ENCODE measurements around the gene TXLNG. TPM values are rescaled to one million over a fixed set of nuclear protein-coding genes. Genes with fewer than 3 reads are reported as not detected.

The TXLNG gene
- total RNA-seq, 1 experiment from 2014 or later, result 17.4 TPM

DNA sequence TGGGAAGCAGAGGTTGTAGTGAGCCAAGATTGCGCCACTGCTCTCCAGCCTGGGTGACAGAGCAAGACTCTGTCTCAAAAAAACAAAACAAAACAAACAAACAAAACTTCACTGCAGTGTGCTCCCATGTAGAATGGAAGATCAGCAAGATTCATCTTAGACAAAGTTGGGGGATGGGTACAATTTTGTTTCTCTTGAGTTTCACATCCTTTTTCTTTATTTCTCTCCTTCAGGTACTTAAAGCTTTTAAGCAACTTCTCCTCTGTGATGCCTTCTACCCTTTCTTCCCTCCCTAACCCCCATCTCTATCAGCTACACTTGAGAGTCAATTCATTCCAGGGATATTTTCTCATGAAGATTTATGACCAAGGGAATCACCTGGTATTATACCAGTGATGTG, 99.4 kb downstream of the TXLNG start:
- Histone ChIP-seq H3K9me2 (ENCODE audit: insufficient read depth) (no peaks in the 10 kb centered on the region), H2AFZ (no peak overlapping the region), H3K4me2 (no peak overlapping the region), H3K4me3 (no peak overlapping the region), H3K36me3 (ENCODE audit: low read depth) (no peaks in the 10 kb centered on the region), H3K27me3 (ENCODE audit: insufficient read depth, low read depth) (no peaks in the 10 kb centered on the region), H4K20me1 (ENCODE audit: insufficient read depth) (no peaks in the 10 kb centered on the region), H3F3A (ENCODE audit: insufficient read depth, low read depth) (peaks cover 6% of the 10 kb centered on the region; the same call in 1 of the 2 replicates), H3K79me2 (ENCODE audit: low read depth) (no peaks in the 10 kb centered on the region), H3K9me3 (ENCODE audit: insufficient read depth, low read depth) (no peaks in the 10 kb centered on the region), H3K4me1 (replicated peaks; ENCODE audit: insufficient read depth) (0 out of 2 replicates have a peak, but pooled peaks cover 4% of the 10 kb centered on the region), H3K27ac (no peak overlapping the region)
- TF ChIP-seq, protein P1, sequence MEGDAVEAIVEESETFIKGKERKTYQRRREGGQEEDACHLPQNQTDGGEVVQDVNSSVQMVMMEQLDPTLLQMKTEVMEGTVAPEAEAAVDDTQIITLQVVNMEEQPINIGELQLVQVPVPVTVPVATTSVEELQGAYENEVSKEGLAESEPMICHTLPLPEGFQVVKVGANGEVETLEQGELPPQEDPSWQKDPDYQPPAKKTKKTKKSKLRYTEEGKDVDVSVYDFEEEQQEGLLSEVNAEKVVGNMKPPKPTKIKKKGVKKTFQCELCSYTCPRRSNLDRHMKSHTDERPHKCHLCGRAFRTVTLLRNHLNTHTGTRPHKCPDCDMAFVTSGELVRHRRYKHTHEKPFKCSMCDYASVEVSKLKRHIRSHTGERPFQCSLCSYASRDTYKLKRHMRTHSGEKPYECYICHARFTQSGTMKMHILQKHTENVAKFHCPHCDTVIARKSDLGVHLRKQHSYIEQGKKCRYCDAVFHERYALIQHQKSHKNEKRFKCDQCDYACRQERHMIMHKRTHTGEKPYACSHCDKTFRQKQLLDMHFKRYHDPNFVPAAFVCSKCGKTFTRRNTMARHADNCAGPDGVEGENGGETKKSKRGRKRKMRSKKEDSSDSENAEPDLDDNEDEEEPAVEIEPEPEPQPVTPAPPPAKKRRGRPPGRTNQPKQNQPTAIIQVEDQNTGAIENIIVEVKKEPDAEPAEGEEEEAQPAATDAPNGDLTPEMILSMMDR (conservative IDR thresholded peaks at IDR 0.05), result no peak
- no TSS peak for BruUV-seq (replicated peaks)
- ChIA-PET POLR2A (ENCODE audit: unreplicated experiment) (no interaction called here), CTCF (no interaction called here)
- intact Hi-C loops (cut with micrococcal nuclease; ENCODE audit: unreplicated experiment), result no loop called here
- DNase-seq, result no peak

DNA sequence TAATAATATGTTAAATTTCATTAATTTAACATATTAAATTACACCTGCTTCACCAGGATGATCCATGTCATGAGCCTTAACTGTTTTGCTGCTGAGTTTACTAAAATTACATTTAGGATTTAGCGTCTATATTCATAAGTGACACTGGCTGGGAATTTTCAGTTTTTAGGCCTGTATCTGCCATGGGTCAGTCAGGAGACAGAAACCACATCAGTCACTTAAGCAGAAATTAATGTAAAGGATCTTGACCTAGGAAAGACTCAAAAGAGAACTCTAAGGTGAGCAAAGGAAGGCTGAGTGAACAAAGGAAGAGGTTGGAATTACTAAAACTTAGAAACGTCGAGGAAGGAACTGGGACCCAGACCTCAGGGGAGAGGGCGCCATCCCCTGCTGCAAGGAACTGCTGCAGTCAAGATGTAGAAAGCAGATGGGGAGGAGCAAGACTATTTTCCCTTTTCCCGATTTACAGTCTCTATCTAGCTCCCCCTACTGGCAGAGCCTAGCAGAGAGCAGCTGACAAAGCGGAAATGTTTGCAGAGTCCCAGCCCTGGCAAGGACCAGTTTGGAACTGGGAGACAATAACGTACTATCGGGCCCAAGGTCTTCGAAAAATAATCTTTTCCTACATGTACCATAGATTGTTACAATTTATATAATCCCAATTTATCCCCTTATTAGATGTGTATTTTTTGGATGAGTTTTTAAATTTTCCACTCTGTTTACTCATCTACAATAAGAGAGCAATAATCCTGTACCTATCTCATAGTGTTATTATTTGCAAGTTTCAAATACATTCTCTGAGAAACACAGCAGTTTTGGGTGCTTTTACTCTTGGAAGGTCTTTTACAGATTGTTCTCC, 106.5 kb downstream of the TXLNG start:
- BruUV-seq (replicated peaks), result no TSS peak
- ChIA-PET POLR2A (ENCODE audit: unreplicated experiment) (no interaction called here), CTCF (interaction anchor here (0.6 to 1.2 kb wide), 4 partner anchors 10 to 185 kb away, joined by 3 to 4 read pairs (median 3); no protein-coding TSS in a partner anchor)
- H4K20me1 ChIP-seq (ENCODE audit: insufficient read depth), result no peaks in the 10 kb centered on the region
- peak overlapping the region; percentile 59 for H3K4me2 ChIP-seq
- no peaks in the 10 kb centered on the region for H3K79me2 ChIP-seq (ENCODE audit: low read depth)
- TF ChIP-seq, protein P1 (conservative IDR thresholded peaks at IDR 0.05), result peak; percentile 80
- no peak for TF ChIP-seq EZH2 (IDR thresholded peaks at IDR 0.05; ENCODE audit: low read depth)
- DNase-seq, result peak; percentile 43 to 54
- H3K27me3 ChIP-seq (ENCODE audit: insufficient read depth, low read depth), result no peaks in the 10 kb centered on the region
- intact Hi-C loops (cut with micrococcal nuclease; ENCODE audit: unreplicated experiment), result no loop called here
- no peak overlapping the region for H3K4me3 ChIP-seq
- H3F3A ChIP-seq (ENCODE audit: insufficient read depth, low read depth), result no peaks in the 10 kb centered on the region
- H3K36me3 ChIP-seq (ENCODE audit: low read depth), result no peaks in the 10 kb centered on the region
- no peak overlapping the region for H3K27ac ChIP-seq
- no peaks in the 10 kb centered on the region for H3K4me1 ChIP-seq (replicated peaks; ENCODE audit: insufficient read depth)
- H3K9me2 ChIP-seq (ENCODE audit: insufficient read depth), result no peaks in the 10 kb centered on the region
- H2AFZ ChIP-seq, result 0 out of 2 replicates have a peak overlapping the region, but pooled peaks have one; percentile 71
- no peaks in the 10 kb centered on the region for H3K9me3 ChIP-seq (ENCODE audit: insufficient read depth, low read depth)

Other genes with a start within 250 kb of the TXLNG start
- not detected in 2 replicates for gene S100G, start 136.3 kb upstream of the TXLNG start, total RNA-seq (2021)
- 14.0 and 15.8 TPM in 2 replicates for gene CTPS2, start 73.8 kb upstream of the TXLNG start, total RNA-seq (2021)
- 29.0 and 41.2 TPM in 2 replicates for gene SYAP1, start 66.9 kb upstream of the TXLNG start, total RNA-seq (2021)
- gene RBBP7, start 83.9 kb downstream of the TXLNG start, total RNA-seq (2021), result 152 and 197 TPM in 2 replicates
- 15.4 and 29.2 TPM in 2 replicates for gene REPS2, start 160.2 kb downstream of the TXLNG start, total RNA-seq (2021)